ENCODE data around the gene ARHGEF6. TPM values are rescaled to one million over a fixed set of nuclear protein-coding genes. Genes with fewer than 3 reads are reported as not detected.

ARHGEF6 gene
- total and polyA plus RNA-seq, 4 donors: 1.6 to 9.2 (median 4.2) TPM

- no peak for DNase-seq (ENCODE audit: low spot score)
- Histone ChIP-seq H3K4me1 (ENCODE audit: control insufficient read depth in 4 of 4, insufficient read depth in 4 of 4, low read length in 3 of 4) (peaks cover 0 to 7% (median 2%) of the 10 kb centered on the region in 4 donors), H3K9ac (ENCODE audit: low read depth in 1 of 2, low read length in 2 of 2) (no peak overlapping the region), H3K9me3 (ENCODE audit: control insufficient read depth in 4 of 4, low read length in 3 of 4) (peaks cover 0 to 2% (median 0%) of the 10 kb centered on the region in 4 donors), H3K27me3 (ENCODE audit: control insufficient read depth in 4 of 4, insufficient read depth in 4 of 4, low read length in 3 of 4) (no peaks in the 10 kb centered on the region), H3K36me3 (ENCODE audit: control insufficient read depth in 4 of 4, insufficient read depth in 3 of 4, low read depth in 1 of 4, low read length in 3 of 4) (no peaks in the 10 kb centered on the region), H3K4me3 (ENCODE audit: low read depth in 1 of 3, low read length in 3 of 3) (no peak overlapping the region), H3K27ac (ENCODE audit: low read depth in 1 of 2, low read length in 2 of 2) (no peak overlapping the region)
- 71% methylated on average over 2 of the region's 2 CpGs for WGBS
- TF ChIP-seq EGR1 (IDR thresholded peaks at IDR 0.05; ENCODE audit: low read depth in 2 of 2) (no peak), RXRA (IDR thresholded peaks at IDR 0.05) (no peak), RAD21 (IDR thresholded peaks at IDR 0.05) (no peak), TAF1 (conservative IDR thresholded peaks at IDR 0.05) (no peak), REST (IDR thresholded peaks at IDR 0.05) (no peak)
Observed at GRCh38 chrX:136762820-136763452, 17.8 kb downstream of the ARHGEF6 start.

GRCh38 chrX:136761421-136761820 is 19.3 kb downstream of the ARHGEF6 start:
- H3K27me3 ChIP-seq (ENCODE audit: control insufficient read depth in 4 of 4, insufficient read depth in 4 of 4, low read length in 3 of 4): no peaks in the 10 kb centered on the region
- H3K36me3 ChIP-seq (ENCODE audit: control insufficient read depth in 4 of 4, insufficient read depth in 3 of 4, low read depth in 1 of 4, low read length in 3 of 4): no peaks in the 10 kb centered on the region
- WGBS: 76% methylated on average over 3 of the region's 3 CpGs
- H3K4me3 ChIP-seq (ENCODE audit: low read depth in 1 of 3, low read length in 3 of 3): no peak overlapping the region
- peaks cover 0 to 2% (median 0%) of the 10 kb centered on the region in 4 donors for H3K9me3 ChIP-seq (ENCODE audit: control insufficient read depth in 4 of 4, low read length in 3 of 4)
- TF ChIP-seq SP1 (IDR thresholded peaks at IDR 0.05) (no peak), ATF3 (IDR thresholded peaks at IDR 0.05) (no peak), GABPA (IDR thresholded peaks at IDR 0.05 in 1 of 2, conservative IDR thresholded peaks at IDR 0.05 in 1 of 2) (no peak), FOXA1 (IDR thresholded peaks at IDR 0.05) (no peak), ZBTB33 (IDR thresholded peaks at IDR 0.05) (no peak), NR2F2 (IDR thresholded peaks at IDR 0.05) (no peak), CTCF (IDR thresholded peaks at IDR 0.05; ENCODE audit: low read depth, low read length, missing input control) (no peak), RXRA (IDR thresholded peaks at IDR 0.05) (no peak), YY1 (IDR thresholded peaks at IDR 0.05) (no peak), FOXA2 (IDR thresholded peaks at IDR 0.05) (no peak), HNF4A (conservative IDR thresholded peaks at IDR 0.05) (no peak), RAD21 (IDR thresholded peaks at IDR 0.05) (no peak), JUND (IDR thresholded peaks at IDR 0.05) (no peak), EGR1 (IDR thresholded peaks at IDR 0.05; ENCODE audit: low read depth in 2 of 2) (no peak), HNF4G (IDR thresholded peaks at IDR 0.05) (no peak), MAX (IDR thresholded peaks at IDR 0.05) (no peak), REST (IDR thresholded peaks at IDR 0.05) (no peak), TAF1 (conservative IDR thresholded peaks at IDR 0.05) (no peak)
- no peak overlapping the region for H3K9ac ChIP-seq (ENCODE audit: low read depth in 1 of 2, low read length in 2 of 2)
- DNase-seq (ENCODE audit: low spot score): no peak
- H3K4me1 ChIP-seq (ENCODE audit: control insufficient read depth in 4 of 4, insufficient read depth in 4 of 4, low read length in 3 of 4): no peaks in the 10 kb centered on the region
- H3K27ac ChIP-seq (ENCODE audit: low read depth in 1 of 2, low read length in 2 of 2): no peak overlapping the region

Measured in liver (tissue), 9 donors.